B cell (primary cell): ENCODE measurements around the gene SETD9. TPM values are rescaled to one million over a fixed set of nuclear protein-coding genes. Genes with fewer than 3 reads are reported as not detected.

ENCODE experiments used
- ATAC-seq: fragments of 200-7000 bp; cut with Tn5 transposase; one replicate; pipeline ENCODE4 v1.10.0; 2021; ENCODE audit warnings: low read depth, mild to moderate bottlenecking, moderate number of reproducible peaks, moderate library complexity
- CTCF ChIA-PET: fragments of 350-600 bp; sonication (Branson Sonifier 250); formaldehyde crosslinking; loops from one replicate; lab custom pipeline; 2021; ENCODE audit warnings: antibody characterized with exemption, inconsistent platforms; lab: Charles Lee
- POLR2A ChIA-PET: fragments of 350-600 bp; sonication (Branson Sonifier 250); formaldehyde crosslinking; loops from one replicate; lab custom pipeline; 2021; ENCODE audit warnings: antibody characterized with exemption; lab: Charles Lee
- DNase-seq: peaks from one replicate; pipeline ENCODE4 v3.0.0; 2013
- H2AFZ ChIP-seq: 2 replicates; pipeline ENCODE4 v1.6.1; 2012; ENCODE audit warnings: mild to moderate bottlenecking, low read depth, low read length; ENCODE audit not compliant: insufficient read depth, poor library complexity, severe bottlenecking
- H3K27ac ChIP-seq, 2 donors: 1 replicate in 1 of 2; 2 replicates in 1 of 2; pipeline ENCODE4 v1.5.1; 2012 to 2013; ENCODE audit warnings: low read length in 2 of 2, mild to moderate bottlenecking in 2 of 2, moderate library complexity in 1 of 2
- H3K27me3 ChIP-seq, 4 experiments: fragments of 200-600 bp in 1 of 4; sonication (generic) in 1 of 4; replicated peaks in 1 of 4; 1 replicate in 2 of 4; 2 replicates in 2 of 4; pipeline versions ENCODE4 v1.6.1 to v1.7.0; 2013 to 2016; ENCODE audit warnings: low read length in 3 of 4, mild to moderate bottlenecking in 2 of 4, mixed read lengths in 1 of 4, moderate library complexity in 1 of 4; ENCODE audit not compliant: insufficient read depth in 4 of 4, control insufficient read depth in 3 of 4; ENCODE audit errors: control extremely low read depth in 1 of 4
- H3K36me3 ChIP-seq, 2 experiments: replicated peaks in 1 of 2; 1 replicate in 1 of 2; 2 replicates in 1 of 2; pipeline versions ENCODE4 v1.6.1 to v1.7.1; 2013; ENCODE audit warnings: low read length in 1 of 2; ENCODE audit not compliant: insufficient read depth in 2 of 2, control insufficient read depth in 1 of 2; ENCODE audit errors: control extremely low read depth in 1 of 2, extremely low read depth in 1 of 2
- H3K4me1 ChIP-seq, 2 donors: fragments of 200-600 bp in 1 of 2; sonication (generic) in 1 of 2; 1 replicate in 1 of 2; 2 replicates in 1 of 2; pipeline versions ENCODE4 v1.5.1 to v1.6.1; 2013 to 2017; ENCODE audit warnings: low read length in 2 of 2; ENCODE audit not compliant: control insufficient read depth in 2 of 2, insufficient read depth in 2 of 2
- H3K4me2 ChIP-seq: replicated peaks from 2 replicates; pipeline ENCODE3; 2012; ENCODE audit warnings: mild to moderate bottlenecking, low read depth, low read length; ENCODE audit not compliant: poor library complexity, severe bottlenecking
- H3K4me3 ChIP-seq, 5 experiments: fragments of 200-600 bp in 1 of 5; sonication (generic) in 1 of 5; 1 replicate in 3 of 5; 2 replicates in 2 of 5; pipeline versions ENCODE4 v1.5.1 to v1.7.0; 2011 to 2016; ENCODE audit warnings: low read length in 4 of 5, mild to moderate bottlenecking in 4 of 5, low read depth in 2 of 5, control low read depth in 1 of 5, moderate library complexity in 1 of 5; ENCODE audit not compliant: insufficient read depth in 1 of 5; ENCODE audit errors: control extremely low read depth in 1 of 5, extremely low read depth in 1 of 5
- H3K79me2 ChIP-seq: fragments of 200-600 bp; sonication (generic); one replicate; pipeline ENCODE4 v1.6.0; 2016; ENCODE audit warnings: low read length; ENCODE audit not compliant: control insufficient read depth, insufficient read depth
- H3K9ac ChIP-seq: fragments of 200-600 bp; sonication (generic); 2 replicates; pipeline ENCODE4 v1.6.1; 2017; ENCODE audit warnings: mild to moderate bottlenecking, low read length, moderate library complexity
- H3K9me3 ChIP-seq, 3 donors: one replicate each; pipeline versions ENCODE4 v1.6.1 to v1.7.1; 2013; ENCODE audit warnings: low read length in 2 of 3; ENCODE audit not compliant: control insufficient read depth in 2 of 3, insufficient read depth in 1 of 3; ENCODE audit errors: control extremely low read depth in 1 of 3
- H4K20me1 ChIP-seq: 2 replicates; pipeline ENCODE4 v1.6.0; 2012; ENCODE audit warnings: mild to moderate bottlenecking, low read length; ENCODE audit not compliant: insufficient read depth, control insufficient read depth, poor library complexity, severe bottlenecking
- H3K27ac Mint-ChIP-seq: one replicate; pipeline ENCODE4 v1.8.0; 2021; ENCODE audit warnings: mixed read lengths
- H3K27me3 Mint-ChIP-seq: one replicate; pipeline ENCODE4 v1.8.0; 2021; ENCODE audit warnings: mixed read lengths
- H3K4me1 Mint-ChIP-seq: one replicate; pipeline ENCODE4 v1.8.0; 2021; ENCODE audit warnings: mixed read lengths
- H3K4me3 Mint-ChIP-seq: one replicate; pipeline ENCODE4 v1.8.0; 2021; ENCODE audit warnings: mixed read lengths
- H3K9me3 Mint-ChIP-seq: one replicate; pipeline ENCODE4 v1.8.0; 2022; ENCODE audit warnings: mixed read lengths; ENCODE audit not compliant: insufficient read depth
- EZH2 ChIP-seq: IDR thresholded peaks from 2 replicates; pipeline ENCODE4 v1.6.1; 2012; ENCODE audit warnings: borderline replicate concordance, low read depth, mild to moderate bottlenecking, moderate library complexity, low read length; ENCODE audit not compliant: insufficient read depth, poor library complexity, severe bottlenecking
- WGBS: methylation state at CpG from one replicate; pipeline ENCODE4 v1.1.5; 2013; ENCODE audit warnings: missing lambda C conversion rate; ENCODE audit not compliant: insufficient coverage; 5-methylcytosine and 5-hydroxymethylcytosine counted together
- intact Hi-C: fragments of 100-400 bp; cut with micrococcal nuclease; formaldehyde crosslinking; loops from one replicate; pipeline ENCODE4 v1.10.0; 2022
- polyA plus RNA-seq: library from polyadenylated mRNA; depleted of rRNA; stranded (reverse); fragments of >200 nt; gene quantifications from 2 replicates; pipeline ENCODE4 v1.2.3, GENCODE V29; 2012
- total RNA-seq, 2 donors: library from RNA; stranded (reverse); fragments of 120-200 nt in 1 of 2; gene quantifications; 1 replicate in 1 of 2; 2 replicates in 1 of 2; pipeline versions ENCODE4 v1.2.3 to v1.2.4, GENCODE V29; 2013 to 2022
- TF ChIP-seq, protein P1 (sequence below): fragments of 200-600 bp; IDR thresholded peaks from one replicate; pipeline ENCODE4 v1.8.0; 2022; ENCODE audit warnings: antibody characterized with exemption, mild to moderate bottlenecking

SETD9 gene
- total and polyA plus RNA-seq, 2 donors (not counting 1 experiment from before 2014, with no cell fraction given): 5.0 to 7.2 TPM

DNA sequence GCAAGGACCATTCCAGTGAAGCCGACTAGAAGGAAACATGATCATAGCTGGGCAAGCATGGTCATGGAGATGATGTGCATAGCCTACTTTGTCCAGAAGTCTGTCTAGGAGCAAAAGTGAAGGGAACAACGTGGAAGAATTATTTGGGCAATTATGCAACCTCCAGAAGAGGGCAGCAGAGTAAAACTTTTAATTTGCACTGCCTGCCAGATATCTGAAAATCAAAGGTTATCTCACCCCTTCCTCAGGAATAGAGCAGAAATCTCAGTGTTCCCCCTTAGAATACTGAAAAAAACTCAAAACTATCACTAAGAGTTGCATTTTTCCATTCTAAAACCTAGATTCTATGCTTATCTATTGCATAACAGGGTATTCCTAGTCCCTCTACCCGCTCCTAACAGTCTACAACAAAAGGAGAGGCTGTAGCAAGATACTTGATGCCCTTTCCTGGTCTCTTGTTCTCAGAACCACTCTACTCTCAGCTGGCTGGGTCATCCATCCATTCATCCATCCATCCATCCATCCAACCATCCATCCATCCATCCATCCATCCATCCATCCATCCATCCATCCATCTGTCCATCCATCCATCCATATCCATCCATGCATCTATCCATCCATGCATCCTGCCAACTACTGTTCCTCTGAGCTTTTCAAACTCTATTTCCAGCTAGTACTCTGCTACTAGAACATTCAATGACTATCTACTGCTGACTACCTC lies 8.4 kb upstream of the SETD9 start:
- no peak overlapping the region for H3K9ac ChIP-seq
- peak overlapping the region; percentile 16 for H3K4me2 ChIP-seq
- TF ChIP-seq, protein P1, sequence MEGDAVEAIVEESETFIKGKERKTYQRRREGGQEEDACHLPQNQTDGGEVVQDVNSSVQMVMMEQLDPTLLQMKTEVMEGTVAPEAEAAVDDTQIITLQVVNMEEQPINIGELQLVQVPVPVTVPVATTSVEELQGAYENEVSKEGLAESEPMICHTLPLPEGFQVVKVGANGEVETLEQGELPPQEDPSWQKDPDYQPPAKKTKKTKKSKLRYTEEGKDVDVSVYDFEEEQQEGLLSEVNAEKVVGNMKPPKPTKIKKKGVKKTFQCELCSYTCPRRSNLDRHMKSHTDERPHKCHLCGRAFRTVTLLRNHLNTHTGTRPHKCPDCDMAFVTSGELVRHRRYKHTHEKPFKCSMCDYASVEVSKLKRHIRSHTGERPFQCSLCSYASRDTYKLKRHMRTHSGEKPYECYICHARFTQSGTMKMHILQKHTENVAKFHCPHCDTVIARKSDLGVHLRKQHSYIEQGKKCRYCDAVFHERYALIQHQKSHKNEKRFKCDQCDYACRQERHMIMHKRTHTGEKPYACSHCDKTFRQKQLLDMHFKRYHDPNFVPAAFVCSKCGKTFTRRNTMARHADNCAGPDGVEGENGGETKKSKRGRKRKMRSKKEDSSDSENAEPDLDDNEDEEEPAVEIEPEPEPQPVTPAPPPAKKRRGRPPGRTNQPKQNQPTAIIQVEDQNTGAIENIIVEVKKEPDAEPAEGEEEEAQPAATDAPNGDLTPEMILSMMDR: peak; percentile 96
- no peak for TF ChIP-seq EZH2
- POLR2A ChIA-PET: no interaction called here
- Mint-ChIP-seq H3K27me3 (no peaks in the 10 kb centered on the region), H3K9me3 (no peaks in the 10 kb centered on the region), H3K4me3 (no peak overlapping the region), H3K4me1 (no peaks in the 10 kb centered on the region), H3K27ac (no peak overlapping the region)
- H3K27me3 ChIP-seq: no peaks in the 10 kb centered on the region
- H3K4me1 ChIP-seq: peaks cover 4 to 8% of the 10 kb centered on the region in 2 donors
- H4K20me1 ChIP-seq: no peaks in the 10 kb centered on the region
- DNase-seq (peak; percentile 73), ATAC-seq (peak; percentile 67)
- CTCF ChIA-PET: interaction anchor here (0.5 to 8.6 kb wide), 37 partner anchors 9 to 1560 kb away, joined by 3 to 138 read pairs (median 4); partner anchors contain the start of genes GPBP1 and SETD9
- H3K27ac ChIP-seq: no peak overlapping the region
- no peaks in the 10 kb centered on the region for H3K79me2 ChIP-seq
- H2AFZ ChIP-seq: no peak overlapping the region
- H3K9me3 ChIP-seq: no peaks in the 10 kb centered on the region
- H3K4me3 ChIP-seq: no peak overlapping the region
- H3K36me3 ChIP-seq: peaks cover 2 to 8% of the 10 kb centered on the region in 2 experiments
- intact Hi-C loops: loop anchor here (1.0 to 2.0 kb wide), 4 partner anchors 8 to 320 kb away; partner anchors contain the start of gene SETD9
- 58% methylated on average over 2 of the region's 3 CpGs for WGBS

DNA sequence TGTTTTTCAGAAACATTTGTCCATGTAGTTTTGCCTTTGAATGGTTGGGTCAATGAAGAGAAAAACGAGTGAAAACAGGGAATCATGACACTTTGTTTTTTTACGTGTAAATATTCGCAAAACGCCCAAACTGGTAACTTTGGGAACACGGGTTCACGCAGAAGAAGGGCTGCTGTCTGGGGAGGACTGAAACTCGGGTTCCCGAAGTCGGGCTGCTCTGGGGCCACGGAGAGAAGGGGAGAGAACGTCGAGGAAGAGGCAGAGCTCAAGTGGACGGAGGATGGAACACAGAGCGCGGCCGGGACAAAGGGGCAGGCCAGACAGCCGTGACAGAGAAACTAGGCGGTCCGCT lies 478 bp upstream of the SETD9 start:
- DNase-seq (no peak), ATAC-seq (no peak)
- H3K27ac Mint-ChIP-seq: peak overlapping the region; percentile 91
- H3K4me1 Mint-ChIP-seq: peaks cover 21% of the 10 kb centered on the region
- ChIA-PET CTCF (interaction anchor here (0.8 kb wide), 1 partner anchor 229 kb away, joined by 3 read pairs; no protein-coding TSS in a partner anchor), POLR2A (interaction anchor here (2.6 kb wide), 1 partner anchor 264 kb away, joined by 16 read pairs; the partner anchor contains the start of gene GPBP1)
- Histone ChIP-seq H3K9me3 (peaks cover 0 to 2% (median 2%) of the 10 kb centered on the region in 3 donors), H3K4me2 (peak overlapping the region; percentile 83), H2AFZ (peak overlapping the region; percentile 88), H3K4me3 (peak overlapping the region; percentile 55 to 97 (median 88)), H3K27ac (peak overlapping the region; percentile 78 to 93), H3K36me3 (no peaks in the 10 kb centered on the region), H3K27me3 (no peaks in the 10 kb centered on the region), H3K9ac (peak overlapping the region; percentile 94), H3K4me1 (peaks cover 12 to 22% of the 10 kb centered on the region in 2 donors), H4K20me1 (no peaks in the 10 kb centered on the region), H3K79me2 (no peaks in the 10 kb centered on the region)
- H3K4me3 Mint-ChIP-seq: peak overlapping the region; percentile 93
- no peaks in the 10 kb centered on the region for H3K27me3 Mint-ChIP-seq
- under 1% methylated on average over 19 of the region's 19 CpGs for WGBS
- TF ChIP-seq, protein P1: no peak
- intact Hi-C loops: loop anchor here (1.0 kb wide), 2 partner anchors 8 to 1551 kb away; partner anchors contain the start of gene PLK2
- peaks cover 2% of the 10 kb centered on the region for H3K9me3 Mint-ChIP-seq
